Adrenal gland (tissue), 12 donors: Measurements from ENCODE around the gene EBP. TPM values are rescaled to one million over a fixed set of nuclear protein-coding genes. Genes with fewer than 3 reads are reported as not detected.

Source experiments
- DNase-seq, 7 donors: peaks; one replicate each; pipeline ENCODE4 v3.0.0-alpha.2; 2019 to 2020
- H3K27ac ChIP-seq, 5 donors: fragments of 200-600 bp; sonication (generic) in 4 of 5; 1 replicate in 3 of 5; 2 replicates in 2 of 5; pipeline versions ENCODE4 v1.5.1 to v1.8.0; 2016 to 2020; ENCODE audit warnings: mild to moderate bottlenecking in 1 of 5
- H3K27me3 ChIP-seq: fragments of 200-600 bp; 2 replicates; pipeline ENCODE4 v1.8.0; 2021
- H3K36me3 ChIP-seq, 2 donors: fragments of 200-600 bp; replicated peaks in 1 of 2; 1 replicate in 1 of 2; 2 replicates in 1 of 2; pipeline versions ENCODE4 v1.5.1 to v1.8.0; 2018 to 2022
- H3K4me1 ChIP-seq, 2 donors: fragments of 200-600 bp; replicated peaks in 1 of 2; 1 replicate in 1 of 2; 2 replicates in 1 of 2; pipeline versions ENCODE4 v1.5.1 to v1.8.0; 2018 to 2021
- H3K4me3 ChIP-seq, 4 donors: fragments of 200-600 bp; sonication (generic) in 3 of 4; one replicate each; pipeline ENCODE4 v1.5.1; 2016 to 2018
- H3K9me3 ChIP-seq, 3 donors: fragments of 200-600 bp; sonication (generic) in 1 of 3; replicated peaks in 1 of 3; 1 replicate in 2 of 3; 2 replicates in 1 of 3; pipeline versions ENCODE4 v1.5.1 to v1.8.0; 2016 to 2021
- POLR2A ChIP-seq, 2 donors: fragments of 450-650 bp; IDR thresholded peaks; one replicate each; pipeline ENCODE4 v1.6.1; 2017; ENCODE audit warnings: antibody characterized with exemption in 2 of 2, mild to moderate bottlenecking in 2 of 2, moderate library complexity in 1 of 2
- WGBS, 4 donors: extraction: QIAGEN DNeasy Blood & Tissue Kit in 2 of 4; methylation state at CpG; one replicate each; pipeline versions ENCODE4 v1.1.5 to v1.1.7; 2013 to 2017; 5-methylcytosine and 5-hydroxymethylcytosine counted together
- intact Hi-C, 2 donors: fragments of 100-400 bp; cut with DNase I; formaldehyde crosslinking; loops; one replicate each; pipeline versions ENCODE4 v1.14.1 to v1.15.0; 2022 to 2023
- polyA plus RNA-seq, 3 donors: library from polyadenylated mRNA; stranded (reverse); fragments of 200-250 nt in 2 of 3; fragments of 350-450 nt in 1 of 3; fragmentation: Illumina TruSeq in 1 of 3; extraction: RNeasy Lipid Tissue Mini Kit (QIAGEN cat#74804) in 1 of 3; gene quantifications; one replicate each; pipeline ENCODE4 v1.2.3, GENCODE V29; 2013 to 2014
- total RNA-seq, 9 donors: library from RNA; depleted of rRNA in 4 of 9; stranded (reverse); fragments of >200 nt in 4 of 9; fragments of 120-200 nt in 1 of 9; fragmentation: NEBNext Ultra II Directional in 1 of 9; extraction: Animal tissue kit (Norgen Biotek cat#: 25700) in 1 of 9; gene quantifications; one replicate each; pipeline versions ENCODE4 v1.1.0 to v1.2.4, GENCODE V29; 2013 to 2023
- TF ChIP-seq, protein P1 (sequence below), 6 experiments: fragments of 450-650 bp in 4 of 6; fragments of 200-600 bp in 2 of 6; sonication (generic) in 1 of 6; IDR thresholded peaks; 1 replicate in 5 of 6; 2 replicates in 1 of 6; pipeline versions ENCODE4 v1.5.1 to v1.8.0; 2016 to 2021; ENCODE audit warnings: antibody characterized with exemption in 6 of 6, mild to moderate bottlenecking in 2 of 6, moderate library complexity in 1 of 6
- donor health status: healthy with polysubstance abuse.
- donor health status: Bipolar disorder and iron deficiency.
- donor health status: DM: yes; HTN: yes; CAD: no.
- donor health status: DM: no; HTN: no; CAD: no.
- donor health status: DM: no; HTN: no; CAD: no.
- donor health status: DM: yes; HTN: yes; CAD: no.

Gene EBP
- total and polyA plus RNA-seq, 12 donors, result 85.8 to 1,010 (median 156) TPM

DNA sequence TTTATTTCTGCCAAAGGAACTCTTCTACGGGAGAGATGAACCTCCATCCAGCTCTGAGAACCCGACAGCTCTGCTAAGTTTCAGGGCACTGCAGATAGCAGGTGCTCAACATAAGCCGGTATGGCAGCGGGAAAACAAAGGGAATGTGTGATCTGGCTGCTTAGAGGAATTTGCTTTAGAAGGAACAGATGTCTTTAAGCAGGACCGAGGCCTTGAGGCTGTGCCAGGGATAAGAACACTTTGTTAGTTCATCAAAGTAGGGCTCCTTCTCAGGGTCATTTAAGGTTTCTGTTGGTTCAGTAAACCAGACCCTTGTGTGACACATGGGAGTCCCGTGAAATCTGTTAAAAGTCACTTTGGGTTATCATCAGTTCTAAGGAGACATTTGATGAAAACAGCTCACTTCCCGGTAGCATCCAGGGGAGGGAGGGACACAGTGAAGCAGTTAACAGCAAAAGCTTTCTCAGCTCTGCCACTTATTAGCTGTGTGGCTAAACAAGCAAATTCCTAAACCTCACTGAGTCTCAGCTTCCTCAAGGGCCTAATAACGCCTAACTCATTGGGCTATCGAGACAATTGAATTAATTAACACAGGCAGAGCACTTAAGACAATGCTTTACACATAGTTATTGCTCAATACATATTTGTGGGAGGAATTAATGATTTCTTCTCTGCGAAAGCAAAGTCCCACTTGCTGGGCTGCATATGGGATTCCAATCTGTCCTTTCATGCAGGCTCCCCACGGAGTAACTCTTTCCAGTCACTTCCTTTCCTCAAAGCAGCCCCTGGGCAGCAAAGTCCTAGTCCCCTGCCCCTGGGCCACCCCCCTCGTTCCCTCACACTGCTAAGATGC lies 48.5 kb upstream of the EBP start:
- Histone ChIP-seq H3K4me3 (no peak overlapping the region), H3K4me1 (no peaks in the 10 kb centered on the region), H3K9me3 (no peaks in the 10 kb centered on the region), H3K27me3 (no peaks in the 10 kb centered on the region), H3K36me3 (no peaks in the 10 kb centered on the region), H3K27ac (no peak overlapping the region)
- intact Hi-C loops, result no loop called here
- DNase-seq, result peak in 1 of 7 donors; percentile 27
- TF ChIP-seq, protein P1, sequence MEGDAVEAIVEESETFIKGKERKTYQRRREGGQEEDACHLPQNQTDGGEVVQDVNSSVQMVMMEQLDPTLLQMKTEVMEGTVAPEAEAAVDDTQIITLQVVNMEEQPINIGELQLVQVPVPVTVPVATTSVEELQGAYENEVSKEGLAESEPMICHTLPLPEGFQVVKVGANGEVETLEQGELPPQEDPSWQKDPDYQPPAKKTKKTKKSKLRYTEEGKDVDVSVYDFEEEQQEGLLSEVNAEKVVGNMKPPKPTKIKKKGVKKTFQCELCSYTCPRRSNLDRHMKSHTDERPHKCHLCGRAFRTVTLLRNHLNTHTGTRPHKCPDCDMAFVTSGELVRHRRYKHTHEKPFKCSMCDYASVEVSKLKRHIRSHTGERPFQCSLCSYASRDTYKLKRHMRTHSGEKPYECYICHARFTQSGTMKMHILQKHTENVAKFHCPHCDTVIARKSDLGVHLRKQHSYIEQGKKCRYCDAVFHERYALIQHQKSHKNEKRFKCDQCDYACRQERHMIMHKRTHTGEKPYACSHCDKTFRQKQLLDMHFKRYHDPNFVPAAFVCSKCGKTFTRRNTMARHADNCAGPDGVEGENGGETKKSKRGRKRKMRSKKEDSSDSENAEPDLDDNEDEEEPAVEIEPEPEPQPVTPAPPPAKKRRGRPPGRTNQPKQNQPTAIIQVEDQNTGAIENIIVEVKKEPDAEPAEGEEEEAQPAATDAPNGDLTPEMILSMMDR (IDR thresholded peaks at IDR 0.05), result no peak
- TF ChIP-seq POLR2A (IDR thresholded peaks at IDR 0.05), result no peak
- WGBS, 4 donors, result 43 to 63% (median 50%) methylated on average over 6 to 12 of the region's 12 CpGs

DNA sequence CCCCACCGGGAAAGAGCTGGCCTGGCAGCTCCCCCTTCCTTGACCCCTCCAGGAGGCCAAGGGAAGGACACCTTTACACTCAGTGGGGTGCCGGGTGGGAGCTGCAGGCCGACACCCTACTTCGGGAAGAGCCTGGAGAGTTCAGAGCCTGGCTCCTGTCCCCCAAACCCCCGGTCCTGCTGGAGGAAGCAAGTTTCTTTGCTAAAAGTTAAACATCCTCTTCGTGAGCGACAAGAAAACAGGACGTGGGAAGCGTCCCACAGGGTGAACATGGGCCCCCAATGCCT lies 48.0 kb upstream of the EBP start:
- intact Hi-C loops, result no loop called here
- WGBS, 4 donors, result 69 to 84% (median 72%) methylated on average over 5 to 9 of the region's 9 CpGs

DNA sequence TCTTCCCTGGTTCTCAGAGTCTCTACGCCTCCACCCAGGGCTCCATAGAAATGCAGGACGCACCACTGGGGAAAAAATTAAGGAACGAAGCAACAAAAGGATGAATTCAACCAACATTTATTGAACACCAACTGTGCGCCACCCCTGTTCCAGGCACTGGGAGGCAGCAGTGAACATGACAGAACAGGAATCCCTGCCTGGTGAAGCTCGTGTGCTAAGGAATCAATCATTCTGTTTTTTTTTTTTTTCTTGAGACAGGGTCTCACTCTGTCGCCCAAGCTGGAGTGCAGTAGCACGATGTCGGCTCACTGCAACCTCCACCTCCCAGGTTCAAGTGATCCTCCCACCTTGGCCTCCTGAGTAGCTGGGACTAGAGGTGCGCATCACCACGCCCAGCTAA lies 47.5 kb upstream of the EBP start:
- H3K4me3 ChIP-seq, result no peak overlapping the region
- H3K9me3 ChIP-seq, result no peaks in the 10 kb centered on the region
- DNase-seq, result no peak
- H3K27ac ChIP-seq, result no peak overlapping the region
- no peaks in the 10 kb centered on the region for H3K27me3 ChIP-seq
- intact Hi-C loops, result no loop called here
- H3K4me1 ChIP-seq, result no peaks in the 10 kb centered on the region
- H3K36me3 ChIP-seq, result no peaks in the 10 kb centered on the region
- TF ChIP-seq POLR2A (IDR thresholded peaks at IDR 0.05), result no peak
- TF ChIP-seq, protein P1 (IDR thresholded peaks at IDR 0.05), result peak in 1 of 6 experiments; percentile 6
- 62 to 72% (median 67%) methylated on average over 7 to 10 of the region's 10 CpGs for WGBS, 4 donors

More for the DNA sequence above, 48.0 kb upstream of the EBP start:
- no peak overlapping the region for H3K27ac ChIP-seq
- no peaks in the 10 kb centered on the region for H3K9me3 ChIP-seq
- TF ChIP-seq, protein P1 (IDR thresholded peaks at IDR 0.05), result no peak
- no peak for TF ChIP-seq POLR2A (IDR thresholded peaks at IDR 0.05)
- DNase-seq, result no peak
- H3K4me3 ChIP-seq, result no peak overlapping the region
- no peaks in the 10 kb centered on the region for H3K4me1 ChIP-seq
- no peaks in the 10 kb centered on the region for H3K36me3 ChIP-seq
- no peaks in the 10 kb centered on the region for H3K27me3 ChIP-seq

DNA sequence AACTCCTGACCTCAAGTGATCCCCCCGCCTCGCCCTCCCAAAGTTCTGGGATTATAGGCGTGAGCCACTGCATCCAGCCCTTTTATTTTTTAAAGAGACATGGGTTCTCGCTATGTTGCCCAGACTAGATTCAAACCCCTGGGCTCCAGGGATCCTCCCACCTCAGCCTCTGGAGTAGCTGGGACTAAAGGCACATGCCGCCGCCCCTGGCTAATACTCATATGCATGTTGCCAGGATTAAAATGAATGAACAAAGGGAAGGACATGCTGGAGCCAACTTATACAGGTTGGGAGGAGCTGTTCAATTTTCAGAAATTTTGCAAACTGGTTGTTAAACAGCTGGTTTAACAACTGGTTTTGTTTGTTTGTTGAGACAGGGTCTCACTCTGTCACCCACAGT lies 47.0 kb upstream of the EBP start:
- DNase-seq, result no peak
- intact Hi-C loops, result no loop called here
- Histone ChIP-seq H3K27me3 (no peaks in the 10 kb centered on the region), H3K27ac (no peak overlapping the region), H3K36me3 (no peaks in the 10 kb centered on the region), H3K9me3 (no peaks in the 10 kb centered on the region), H3K4me1 (no peaks in the 10 kb centered on the region), H3K4me3 (no peak overlapping the region)
- TF ChIP-seq POLR2A (IDR thresholded peaks at IDR 0.05), result no peak
- TF ChIP-seq, protein P1 (IDR thresholded peaks at IDR 0.05), result no peak
- WGBS, 4 donors, result 81 to 88% (median 85%) methylated on average over 6 of the region's 6 CpGs
